PC-9 (cell line): Measurements from ENCODE around the gene VEZT.

Experiments used
- EZH2 ChIP-seq: fragments of 200-600 bp; sonication (generic); IDR thresholded peaks from 2 replicates; pipeline ENCODE4 v1.8.0; 2017; ENCODE audit warnings: antibody characterized with exemption, low read depth
- TF ChIP-seq, protein P1 (sequence below): fragments of 200-600 bp; sonication (generic); conservative IDR thresholded peaks from 2 replicates; pipeline ENCODE4 v1.6.1; 2017; ENCODE audit warnings: mixed run types, antibody characterized with exemption, mild to moderate bottlenecking, moderate library complexity

- TF ChIP-seq, protein P1, sequence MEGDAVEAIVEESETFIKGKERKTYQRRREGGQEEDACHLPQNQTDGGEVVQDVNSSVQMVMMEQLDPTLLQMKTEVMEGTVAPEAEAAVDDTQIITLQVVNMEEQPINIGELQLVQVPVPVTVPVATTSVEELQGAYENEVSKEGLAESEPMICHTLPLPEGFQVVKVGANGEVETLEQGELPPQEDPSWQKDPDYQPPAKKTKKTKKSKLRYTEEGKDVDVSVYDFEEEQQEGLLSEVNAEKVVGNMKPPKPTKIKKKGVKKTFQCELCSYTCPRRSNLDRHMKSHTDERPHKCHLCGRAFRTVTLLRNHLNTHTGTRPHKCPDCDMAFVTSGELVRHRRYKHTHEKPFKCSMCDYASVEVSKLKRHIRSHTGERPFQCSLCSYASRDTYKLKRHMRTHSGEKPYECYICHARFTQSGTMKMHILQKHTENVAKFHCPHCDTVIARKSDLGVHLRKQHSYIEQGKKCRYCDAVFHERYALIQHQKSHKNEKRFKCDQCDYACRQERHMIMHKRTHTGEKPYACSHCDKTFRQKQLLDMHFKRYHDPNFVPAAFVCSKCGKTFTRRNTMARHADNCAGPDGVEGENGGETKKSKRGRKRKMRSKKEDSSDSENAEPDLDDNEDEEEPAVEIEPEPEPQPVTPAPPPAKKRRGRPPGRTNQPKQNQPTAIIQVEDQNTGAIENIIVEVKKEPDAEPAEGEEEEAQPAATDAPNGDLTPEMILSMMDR = no peak
- TF ChIP-seq EZH2 = no peak
These were observed 82.7 kb downstream of the VEZT start for GRCh38 chr12:95300286-95300685.
